HG03196 (cell line): ENCODE data around the gene CLIC1.
"Not testable (repeated sequence)": the region's sequence is repeated elsewhere in the genome, so short reads cannot be mapped to it uniquely, and the experiment has no call there.

Experiments used
- ATAC-seq: cut with Tn5 transposase; IDR thresholded peaks from one replicate; pipeline ENCODE4 v1.9.1; 2021; ENCODE audit not compliant: unreplicated experiment

The CLIC1 gene

DNA sequence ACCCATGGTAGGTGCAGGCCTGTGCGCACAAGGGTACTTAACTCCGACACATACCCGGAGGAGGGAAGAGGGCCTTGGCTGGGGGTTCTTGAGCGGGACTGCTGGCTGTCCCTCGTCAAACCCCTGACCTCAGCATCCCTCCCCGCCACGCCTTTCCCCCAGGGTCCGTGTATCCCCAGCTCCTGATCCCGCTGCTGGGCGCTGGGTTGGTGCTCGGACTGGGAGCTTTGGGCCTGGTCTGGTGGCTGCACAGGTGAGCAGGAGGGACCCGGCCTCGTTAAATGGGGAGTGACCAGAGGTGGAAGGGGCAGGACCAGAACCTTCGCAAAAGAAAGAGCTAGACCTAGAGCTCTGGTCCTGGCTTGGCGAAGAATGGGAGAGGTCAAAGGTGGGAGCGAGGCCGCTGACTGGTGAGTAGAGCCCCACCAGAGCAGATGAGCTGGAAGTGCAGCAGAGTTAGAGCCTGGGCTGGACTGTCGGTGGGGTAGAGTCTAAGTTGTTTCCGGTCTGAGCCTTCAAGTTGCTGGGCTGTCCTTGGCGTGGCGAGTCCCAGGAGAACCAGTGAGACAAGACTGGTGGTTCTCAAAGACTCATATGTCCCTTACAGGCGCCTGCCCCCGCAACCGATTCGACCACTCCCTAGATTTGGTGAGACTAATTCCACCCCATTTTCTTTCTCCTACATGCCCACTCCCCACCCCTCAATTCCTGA, 12.2 kb downstream of the CLIC1 start:
- ATAC-seq = no peak

DNA sequence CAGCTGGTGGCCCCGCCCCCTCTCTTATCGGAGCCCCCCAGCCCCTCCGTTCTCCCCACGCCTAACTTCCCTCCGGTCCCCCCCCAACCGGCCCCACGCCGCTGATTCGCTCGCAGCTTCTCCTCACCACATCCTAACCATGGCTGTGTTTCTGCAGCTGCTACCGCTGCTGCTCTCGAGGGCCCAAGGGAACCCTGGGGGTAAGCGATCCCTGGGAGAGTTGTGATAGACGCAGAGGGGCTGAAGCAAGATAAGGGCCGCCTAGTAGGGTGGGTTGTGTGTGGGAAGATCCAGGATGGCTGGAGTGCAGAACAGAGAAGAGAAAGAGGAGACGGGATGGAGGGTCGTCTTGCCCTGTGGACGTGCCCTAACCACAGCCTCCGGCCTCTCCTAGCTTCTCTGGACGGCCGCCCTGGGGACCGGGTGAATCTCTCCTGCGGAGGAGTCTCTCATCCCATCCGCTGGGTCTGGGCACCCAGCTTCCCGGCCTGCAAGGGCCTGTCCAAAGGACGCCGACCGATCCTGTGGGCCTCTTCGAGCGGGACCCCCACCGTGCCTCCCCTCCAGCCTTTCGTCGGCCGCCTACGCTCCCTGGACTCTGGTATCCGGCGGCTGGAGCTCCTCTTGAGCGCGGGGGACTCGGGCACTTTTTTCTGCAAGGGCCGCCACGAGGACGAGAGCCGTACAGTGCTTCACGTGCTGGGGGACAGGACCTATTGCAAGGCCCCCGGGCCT, 12.9 kb downstream of the CLIC1 start, which contains the start of gene MPIG6B:
Gene MPIG6B, plus strand, starts transcription at position 129 of the 735 bp plus-strand sequence. Its CDS starts 11 bp downstream, at position 140.
- no peak for ATAC-seq

DNA sequence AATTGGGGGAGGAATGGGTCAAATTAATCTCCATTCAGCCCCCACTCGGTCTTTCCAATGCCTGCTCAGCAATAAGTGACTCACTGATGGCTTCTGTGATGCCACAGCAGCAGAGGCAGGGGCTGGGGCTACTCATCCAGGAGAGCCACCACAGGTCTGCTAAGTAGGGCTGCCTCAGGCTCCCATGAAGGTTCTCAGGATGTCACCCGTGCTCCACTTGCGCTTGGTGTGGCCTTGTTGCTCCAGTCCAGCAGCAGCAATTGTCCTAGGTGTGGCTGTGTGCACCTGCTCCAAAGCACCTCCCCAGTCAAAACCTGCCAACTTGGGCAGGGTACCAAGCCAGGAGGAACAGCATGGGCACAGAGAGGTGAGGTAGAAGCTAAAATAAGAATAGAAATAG, 14.2 kb downstream of the CLIC1 start:
- no peak for ATAC-seq

DNA sequence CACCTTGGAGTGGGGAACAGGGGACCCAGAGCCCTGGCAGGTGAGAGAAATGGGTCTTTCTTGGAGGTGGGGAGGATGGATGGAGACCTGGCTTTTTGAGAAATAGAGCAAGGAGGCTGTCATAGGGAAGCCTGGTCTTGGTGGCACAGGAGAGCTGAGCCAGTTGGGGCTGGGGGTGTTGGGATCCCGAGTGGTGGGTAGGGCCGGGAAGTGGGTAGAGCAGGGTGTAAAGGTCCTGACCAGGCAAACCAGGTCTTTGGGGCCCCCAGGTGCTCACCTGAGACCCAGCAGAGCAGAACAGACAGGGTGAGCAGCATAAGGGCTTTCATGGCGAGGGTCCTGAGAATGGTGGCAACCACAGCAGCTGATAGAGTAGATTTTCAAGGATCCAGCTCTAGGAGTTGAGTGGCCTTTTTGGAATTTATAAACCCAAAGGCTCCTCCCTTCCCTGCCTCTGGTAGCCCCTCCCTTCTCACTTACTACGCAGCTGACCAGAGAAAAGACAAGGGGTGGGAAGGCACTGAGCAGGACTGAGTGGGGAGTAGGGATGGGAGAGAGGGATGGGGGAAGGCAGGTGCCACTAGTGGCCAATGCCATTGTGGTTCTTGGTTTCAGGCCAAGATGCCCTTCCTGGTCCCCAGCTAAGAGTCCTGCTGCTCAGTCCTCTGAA, 14.8 kb downstream of the CLIC1 start, which contains the start of gene LY6G6C:
Gene LY6G6C, minus strand, starts transcription at position 396 of the 670 bp plus-strand sequence. Its CDS starts 67 bp downstream, at position 329.
- no peak for ATAC-seq

DNA sequence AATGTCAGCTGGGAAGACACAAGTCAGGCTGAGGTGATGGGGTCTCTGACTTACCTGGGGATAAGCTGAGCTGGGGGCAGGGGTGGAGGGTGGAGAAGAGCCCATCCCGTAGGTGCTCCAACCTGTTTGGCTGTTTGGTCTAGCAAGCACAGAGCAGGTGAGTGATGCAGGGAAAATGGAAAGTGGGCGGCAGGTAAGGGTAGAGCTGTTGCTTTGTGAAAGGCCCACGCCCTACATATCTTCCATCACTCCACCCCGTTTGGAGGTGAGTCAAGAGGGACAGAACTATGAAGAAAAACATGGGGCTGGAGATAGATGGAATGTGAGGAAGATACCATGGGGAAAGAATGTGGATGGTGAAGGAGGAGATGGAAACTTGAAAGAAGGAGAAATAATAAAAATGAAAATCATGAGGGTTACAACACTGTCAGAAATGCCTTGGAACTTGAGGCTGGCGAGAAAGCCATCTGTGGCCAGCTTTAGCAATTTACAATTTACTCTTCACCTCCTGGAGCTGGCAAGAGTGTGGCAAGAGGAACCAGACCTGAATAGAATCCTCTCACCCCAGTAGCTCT, 16.0 kb downstream of the CLIC1 start:
- ATAC-seq = no peak

DNA sequence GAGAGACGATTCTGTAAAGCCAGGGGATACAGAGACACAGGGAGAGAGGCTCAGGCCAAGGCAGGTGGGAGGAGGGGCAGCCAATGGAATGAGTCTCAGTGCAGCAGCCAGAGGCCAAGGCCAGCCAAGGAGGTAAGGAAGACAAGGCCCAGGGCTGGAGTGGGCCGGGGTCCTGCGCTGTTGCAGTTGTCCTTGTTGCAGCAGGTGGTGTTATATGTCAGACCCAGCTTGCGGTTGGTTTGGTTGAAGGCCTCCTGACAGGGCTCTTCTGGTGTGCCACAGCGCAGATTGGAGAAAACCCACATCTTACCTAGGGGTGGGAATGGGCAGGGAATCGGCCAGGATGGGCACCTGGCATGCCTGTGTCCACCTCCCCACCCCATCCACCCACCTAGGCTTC, 17.3 kb downstream of the CLIC1 start:
- ATAC-seq = no peak

DNA sequence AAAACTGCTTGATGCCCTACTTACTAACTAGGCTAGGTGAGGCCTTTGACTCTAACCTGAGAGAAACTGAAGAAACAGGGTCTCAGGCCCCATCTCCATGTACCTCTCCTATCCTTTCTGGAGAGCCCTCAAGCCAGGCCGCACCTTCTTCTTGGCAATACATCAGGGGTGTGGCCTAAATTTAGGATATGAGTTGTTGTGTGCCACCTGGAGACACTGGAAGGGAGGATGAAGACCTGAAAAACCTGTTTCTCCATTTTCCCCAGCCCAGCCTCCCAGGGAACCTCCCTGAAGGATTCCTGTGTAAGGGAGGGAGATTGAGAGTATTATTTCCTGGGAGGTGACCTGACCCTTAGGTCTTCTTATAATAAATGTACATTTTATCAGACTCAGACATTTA, 18.1 kb downstream of the CLIC1 start:
- ATAC-seq = no peak

DNA sequence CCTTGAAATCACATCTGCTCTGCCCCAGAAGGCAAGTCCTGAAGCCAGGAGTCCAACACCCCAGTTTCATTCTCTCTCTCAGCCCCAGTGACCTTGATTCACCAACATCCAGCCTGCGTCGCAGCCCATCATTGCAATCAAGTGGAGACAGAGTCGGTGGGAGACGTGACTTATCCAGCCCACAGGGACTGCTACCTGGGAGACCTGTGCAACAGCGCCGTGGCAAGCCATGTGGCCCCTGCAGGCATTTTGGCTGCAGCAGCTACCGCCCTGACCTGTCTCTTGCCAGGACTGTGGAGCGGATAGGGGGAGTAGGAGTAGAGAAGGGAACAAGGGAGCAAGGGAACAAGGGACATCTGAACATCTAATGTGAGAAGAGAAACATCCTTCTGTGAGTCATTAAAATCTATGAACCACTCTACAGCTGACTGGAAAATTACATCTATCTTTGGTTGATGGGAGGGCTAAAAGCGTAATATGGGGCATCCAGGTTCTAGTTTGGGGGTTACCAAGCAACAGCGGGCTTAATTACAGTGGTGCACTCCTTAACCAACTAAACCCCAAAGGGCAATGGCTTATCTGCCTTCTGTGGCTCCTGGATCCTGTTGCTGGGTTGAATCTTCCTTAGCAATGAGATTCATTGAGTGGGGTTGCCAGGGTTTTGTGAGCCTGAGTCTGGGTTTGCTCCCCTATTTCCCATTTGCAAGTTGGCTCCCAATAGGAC, 18.7 kb downstream of the CLIC1 start:
- ATAC-seq = no peak

DNA sequence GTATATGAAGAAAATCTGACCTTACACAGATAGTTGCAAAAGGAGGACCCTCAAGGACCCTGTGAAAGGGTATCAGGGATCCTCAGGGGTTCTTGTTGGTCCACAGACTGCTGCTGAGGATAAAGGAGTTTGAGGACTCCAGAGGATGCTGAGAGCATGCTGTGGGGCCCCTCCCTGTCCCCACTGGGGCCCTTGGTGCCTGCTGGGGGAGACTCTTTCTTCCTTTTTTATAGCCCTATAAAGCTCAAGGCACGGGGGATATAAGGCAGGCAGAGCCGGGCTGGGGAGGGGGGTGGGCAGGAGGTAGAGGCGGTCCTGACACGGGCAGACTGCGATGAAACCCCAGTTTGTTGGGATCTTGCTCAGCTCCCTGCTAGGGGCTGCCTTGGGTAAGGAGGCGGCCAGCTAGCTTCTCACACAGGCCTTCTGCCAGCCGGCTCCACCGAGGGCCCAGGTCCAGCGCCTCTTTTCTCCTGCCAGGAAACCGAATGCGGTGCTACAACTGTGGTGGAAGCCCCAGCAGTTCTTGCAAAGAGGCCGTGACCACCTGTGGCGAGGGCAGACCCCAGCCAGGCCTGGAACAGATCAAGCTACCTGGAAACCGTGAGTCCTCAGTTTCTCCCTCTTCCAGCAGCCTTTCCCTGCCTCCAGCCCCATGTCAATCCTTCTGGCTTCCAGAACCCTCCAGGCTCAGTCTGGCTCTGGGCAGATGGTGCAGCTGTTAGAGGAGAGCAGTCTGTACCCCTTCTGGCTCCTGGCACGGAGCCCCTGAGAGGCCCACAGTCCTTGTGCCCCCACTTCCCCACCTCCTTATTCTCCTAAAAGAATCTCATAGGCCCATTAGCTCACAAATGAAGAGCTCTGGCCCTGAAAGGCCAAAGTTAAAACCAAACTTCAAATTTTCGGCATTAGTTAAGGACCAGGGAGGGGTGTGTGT, 21.0 kb downstream of the CLIC1 start, which contains the start of gene LY6G6D:
Gene LY6G6D, plus strand, starts transcription at position 327 of the 937 bp plus-strand sequence. Its CDS starts 8 bp downstream, at position 335.
- ATAC-seq = no peak

DNA sequence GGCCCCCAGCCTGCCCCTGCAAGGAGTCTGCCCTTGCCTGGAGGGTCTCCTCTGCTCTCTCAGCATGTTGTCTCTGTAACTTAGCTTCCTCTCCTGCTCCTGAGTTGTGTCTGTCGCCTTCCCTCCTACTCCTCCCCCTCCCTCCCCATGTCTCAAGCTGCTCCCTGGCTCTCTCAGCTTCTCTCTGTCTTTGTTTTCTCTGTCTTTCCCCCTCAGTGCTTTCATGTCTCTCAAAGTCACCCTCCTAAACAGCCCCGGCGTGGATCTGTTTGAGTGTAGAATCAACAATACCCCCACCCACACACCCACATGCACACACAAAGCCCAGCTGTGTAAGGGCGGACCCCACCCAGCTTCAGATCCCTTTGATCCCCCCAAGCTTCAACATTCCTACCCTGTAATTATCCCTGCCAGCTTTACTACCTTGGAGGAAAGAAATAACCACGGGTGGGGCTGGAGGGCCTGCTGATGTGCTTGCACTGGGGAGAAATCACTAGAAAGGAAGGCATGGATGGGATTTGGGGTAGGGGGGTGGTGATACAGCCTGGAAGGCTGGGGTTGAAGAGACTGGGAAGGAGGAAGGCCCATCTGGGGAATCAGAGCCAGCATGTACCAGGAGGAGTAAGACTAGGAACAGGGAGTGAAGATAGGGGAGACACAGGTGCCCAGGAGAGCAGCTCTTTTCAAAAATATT, 22.2 kb downstream of the CLIC1 start:
- no peak for ATAC-seq

DNA sequence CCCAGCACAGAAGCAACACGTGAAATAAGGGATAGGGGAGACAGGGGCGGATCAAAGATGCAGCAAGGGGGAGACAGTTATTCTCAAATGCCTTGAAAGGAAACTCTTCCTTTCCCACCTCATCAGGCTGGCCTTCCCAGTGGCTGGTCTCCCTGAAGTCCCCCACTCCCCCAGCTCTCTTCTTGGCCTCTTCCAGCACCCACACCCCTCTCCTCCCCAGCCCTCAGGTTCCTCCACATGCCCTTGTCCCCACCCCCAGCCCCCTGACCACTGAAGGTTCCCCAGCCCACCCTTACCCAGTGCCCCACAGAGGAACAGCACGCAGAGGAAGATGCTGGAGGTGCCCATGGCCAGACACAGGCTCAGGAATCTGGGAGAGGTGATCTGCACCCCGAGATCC, 22.9 kb downstream of the CLIC1 start:
- no peak for ATAC-seq

DNA sequence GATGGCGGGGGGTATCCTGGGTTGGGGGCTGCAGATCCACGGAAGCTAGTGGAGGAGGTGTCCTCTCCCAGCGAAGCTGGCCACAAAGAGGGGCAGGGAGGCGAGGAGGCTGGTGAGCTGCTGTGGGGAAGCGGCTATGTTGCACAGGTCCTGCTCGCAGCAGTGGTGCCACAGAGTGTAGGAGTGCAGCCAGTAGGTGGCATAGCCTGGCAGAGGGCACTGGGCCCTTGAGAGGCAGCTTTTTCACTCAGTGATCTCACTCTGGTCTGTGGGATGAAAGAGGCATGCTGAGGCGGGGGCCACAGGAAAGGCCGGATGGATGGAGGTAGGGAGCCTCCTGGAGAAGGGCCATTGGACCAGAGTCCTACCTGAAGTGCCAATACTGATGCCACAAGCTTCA, 24.0 kb downstream of the CLIC1 start:
- no peak for ATAC-seq

DNA sequence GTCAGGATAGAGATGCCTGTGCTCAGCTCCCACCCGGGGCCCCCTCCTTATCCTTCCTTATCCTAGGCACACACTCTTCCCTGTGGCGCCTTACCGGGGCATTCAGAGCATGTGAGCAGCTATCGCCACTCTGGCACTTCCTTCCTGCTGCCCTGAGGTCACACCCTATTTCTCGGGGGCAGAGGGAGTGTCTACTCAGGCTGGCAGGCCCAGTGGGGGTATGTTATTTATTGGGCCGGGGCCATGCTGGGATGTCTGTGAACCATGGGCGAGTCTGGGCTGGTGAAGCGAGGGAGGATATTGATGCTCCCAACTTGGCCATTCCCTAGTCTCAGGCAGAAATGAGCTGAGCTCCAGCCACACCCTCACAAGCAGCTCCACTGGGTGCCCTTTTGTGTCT, 25.1 kb downstream of the CLIC1 start:
- ATAC-seq = no peak

DNA sequence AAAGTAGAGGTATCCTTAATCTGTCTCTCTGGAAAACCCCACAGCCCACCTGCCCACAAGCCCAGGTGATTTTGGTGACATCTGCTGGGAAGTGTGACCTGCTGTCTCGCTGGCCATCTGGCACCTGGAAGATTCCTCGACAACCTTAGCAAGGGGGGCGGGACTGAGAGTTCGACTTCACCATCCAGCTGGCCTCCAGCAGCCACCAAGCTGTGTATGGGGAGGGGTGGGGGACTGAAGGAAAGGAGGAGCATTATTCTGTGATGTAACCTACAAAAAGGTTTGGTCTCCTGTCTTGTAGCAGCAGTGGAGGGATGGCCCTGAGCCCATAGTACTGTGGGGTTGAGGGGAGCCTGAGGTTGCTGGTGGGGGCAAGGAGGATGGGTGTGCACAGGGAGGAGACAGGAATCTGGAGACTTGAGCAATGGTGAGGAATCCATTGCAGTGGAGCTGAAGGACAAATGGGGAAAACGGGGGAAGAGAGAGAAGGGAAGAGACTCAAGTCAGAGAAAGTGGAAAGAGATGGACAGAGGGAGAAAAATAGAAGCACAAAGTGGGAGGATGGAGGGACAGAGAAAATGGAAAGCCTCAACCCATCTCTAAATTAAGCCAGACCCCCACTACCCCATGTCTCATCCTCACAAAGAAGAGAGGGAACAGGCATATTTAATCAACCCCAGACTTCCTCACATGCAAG, 25.7 kb downstream of the CLIC1 start:
- no peak for ATAC-seq

DNA sequence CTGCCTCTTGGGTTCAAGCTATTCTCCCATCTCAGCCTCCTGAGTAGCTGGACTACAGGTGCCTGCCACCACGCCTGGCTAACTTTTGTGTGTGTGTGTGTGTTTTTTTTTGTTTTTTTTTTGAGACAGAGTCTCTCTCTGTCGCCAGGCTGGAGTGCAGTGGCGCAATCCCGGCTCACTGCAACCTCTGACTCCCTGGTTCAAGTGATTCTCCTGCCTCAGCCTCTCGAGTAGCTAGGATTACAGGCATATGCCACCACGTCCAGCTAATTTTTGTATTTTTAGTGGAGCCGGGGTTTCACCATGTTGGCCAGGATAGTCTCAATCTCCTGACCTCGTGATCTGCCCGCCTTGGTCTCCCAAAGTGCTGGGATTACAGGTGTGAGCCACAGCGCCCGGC, 27.2 kb downstream of the CLIC1 start:
- ATAC-seq = not testable (repeated sequence)

DNA sequence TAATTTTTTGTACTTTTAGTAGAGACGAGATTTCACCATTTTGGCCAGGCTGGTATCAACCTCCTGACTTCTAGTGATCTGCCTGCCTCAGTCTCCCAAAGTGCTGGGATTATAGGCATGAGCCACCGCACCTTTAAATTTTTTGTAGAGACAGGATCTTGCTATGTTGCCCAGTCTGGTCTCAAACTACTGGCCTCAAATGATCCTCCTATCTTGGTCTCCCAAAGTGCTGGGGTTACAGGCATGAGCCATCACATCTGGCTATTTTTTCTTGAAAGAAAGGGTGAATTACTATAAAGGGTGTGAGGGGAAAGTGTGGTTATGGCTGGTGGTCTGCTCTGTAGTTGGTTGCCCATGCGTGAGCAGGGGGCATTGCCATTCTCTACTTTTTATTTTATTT, 28.1 kb downstream of the CLIC1 start:
- no peak for ATAC-seq

DNA sequence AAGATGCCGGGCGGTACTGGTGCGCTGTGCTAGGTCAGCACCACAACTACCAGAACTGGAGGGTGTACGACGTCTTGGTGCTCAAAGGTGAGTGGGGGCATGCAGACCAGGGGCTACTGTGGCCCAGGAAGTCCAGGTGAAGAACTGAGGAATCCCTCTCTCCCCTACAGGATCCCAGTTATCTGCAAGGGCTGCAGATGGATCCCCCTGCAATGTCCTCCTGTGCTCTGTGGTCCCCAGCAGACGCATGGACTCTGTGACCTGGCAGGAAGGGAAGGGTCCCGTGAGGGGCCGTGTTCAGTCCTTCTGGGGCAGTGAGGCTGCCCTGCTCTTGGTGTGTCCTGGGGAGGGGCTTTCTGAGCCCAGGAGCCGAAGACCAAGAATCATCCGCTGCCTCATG, 28.6 kb downstream of the CLIC1 start:
- no peak for ATAC-seq

DNA sequence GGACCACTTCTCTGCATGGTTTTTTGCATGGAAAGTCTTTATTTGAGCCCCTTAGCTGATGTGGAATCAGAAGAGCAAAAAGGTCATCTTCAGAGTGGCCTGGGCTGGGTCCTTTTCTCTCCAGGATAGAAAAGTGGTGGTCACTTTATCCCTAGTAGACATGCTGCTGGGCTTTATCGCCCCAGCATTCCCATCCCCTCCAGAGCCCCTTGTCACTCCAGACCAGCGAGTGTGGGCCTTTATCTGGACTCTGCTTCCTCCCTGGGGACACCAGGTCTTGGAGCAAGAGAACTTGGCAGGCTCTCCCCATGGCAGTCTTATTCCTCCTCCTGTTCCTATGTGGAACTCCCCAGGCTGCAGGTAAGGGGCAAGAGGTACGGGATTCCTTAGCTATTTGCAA, 29.7 kb downstream of the CLIC1 start, which contains the start of gene LY6G6F:
Gene LY6G6F, plus strand, starts transcription at position 268 of the 400 bp plus-strand sequence. Its CDS starts 41 bp downstream, at position 309.
- ATAC-seq = no peak
